Upper lobe of left lung (tissue), 6 donors: ENCODE measurements around the gene IL7R. TPM values are rescaled to one million over a fixed set of nuclear protein-coding genes. Genes with fewer than 3 reads are reported as not detected.

ENCODE experiments used
- ATAC-seq, 2 donors: fragments of 200-7000 bp; cut with Tn5 transposase; one replicate each; pipeline ENCODE4 v1.9.1; 2022; ENCODE audit warnings: mild to moderate bottlenecking in 2 of 2, moderate library complexity in 2 of 2; ENCODE audit not compliant: low FRiP score in 2 of 2
- DNase-seq, 2 donors: peaks; one replicate each; pipeline ENCODE4 v3.0.0-alpha.2; 2019 to 2020
- H3K27ac ChIP-seq, 4 donors: fragments of 200-600 bp; sonication (generic); one replicate each; pipeline ENCODE4 v1.5.1; 2016 to 2019
- H3K27me3 ChIP-seq, 4 donors: fragments of 200-600 bp; sonication (generic); one replicate each; pipeline ENCODE4 v1.5.1; 2017 to 2019
- H3K36me3 ChIP-seq, 4 donors: fragments of 200-600 bp; sonication (generic); one replicate each; pipeline ENCODE4 v1.5.1; 2016 to 2019
- H3K4me1 ChIP-seq, 4 donors: fragments of 200-600 bp; sonication (generic); one replicate each; pipeline ENCODE4 v1.5.1; 2018 to 2019
- H3K4me3 ChIP-seq, 4 donors: fragments of 200-600 bp; sonication (generic); one replicate each; pipeline ENCODE4 v1.5.1; 2017 to 2019; ENCODE audit warnings: mild to moderate bottlenecking in 2 of 4, moderate library complexity in 1 of 4
- H3K9me3 ChIP-seq, 4 donors: fragments of 200-600 bp; sonication (generic); one replicate each; pipeline ENCODE4 v1.5.1; 2018 to 2019
- EP300 ChIP-seq, 4 donors: sonication (generic); formaldehyde crosslinking; IDR thresholded peaks; one replicate each; pipeline ENCODE4 v1.5.1; 2017; ENCODE audit warnings: antibody characterized with exemption in 4 of 4, control low read depth in 2 of 4
- POLR2A ChIP-seq, 4 donors: fragments of 450-650 bp; IDR thresholded peaks; one replicate each; pipeline ENCODE4 v1.5.1; 2016 to 2017; ENCODE audit warnings: antibody characterized with exemption in 4 of 4, mild to moderate bottlenecking in 2 of 4
- POLR2AphosphoS5 ChIP-seq, 2 donors: sonication (generic); formaldehyde crosslinking; IDR thresholded peaks; one replicate each; pipeline ENCODE4 v1.5.1; 2017; ENCODE audit warnings: antibody characterized with exemption in 2 of 2
- WGBS, 2 donors: methylation state at CpG; one replicate each; pipeline ENCODE4 v1.1.5; 2017 to 2018; 5-methylcytosine and 5-hydroxymethylcytosine counted together
- total RNA-seq, 6 donors: library from RNA; depleted of rRNA in 4 of 6; stranded (reverse); fragments of >200 nt in 4 of 6; gene quantifications; one replicate each; pipeline versions ENCODE4 v1.1.0 to v1.2.1, GENCODE V29; 2016 to 2021
- TF ChIP-seq, protein P1 (sequence below), 6 experiments: fragments of 450-650 bp in 4 of 6; fragments of 200-600 bp in 2 of 6; sonication (generic) in 2 of 6; IDR thresholded peaks; one replicate each; pipeline ENCODE4 v1.5.1; 2016 to 2019; ENCODE audit warnings: antibody characterized with exemption in 6 of 6
- donor health status: DM: no; HTN: no; CAD: no; lungs with moderate emphysema.
- donor health status: DM: no; HTN: yes; CAD: no; lungs with severe emphysema.

Gene IL7R
- total RNA-seq, 6 donors from 2014 or later, result 86.8 to 139 (median 94.7) TPM

DNA sequence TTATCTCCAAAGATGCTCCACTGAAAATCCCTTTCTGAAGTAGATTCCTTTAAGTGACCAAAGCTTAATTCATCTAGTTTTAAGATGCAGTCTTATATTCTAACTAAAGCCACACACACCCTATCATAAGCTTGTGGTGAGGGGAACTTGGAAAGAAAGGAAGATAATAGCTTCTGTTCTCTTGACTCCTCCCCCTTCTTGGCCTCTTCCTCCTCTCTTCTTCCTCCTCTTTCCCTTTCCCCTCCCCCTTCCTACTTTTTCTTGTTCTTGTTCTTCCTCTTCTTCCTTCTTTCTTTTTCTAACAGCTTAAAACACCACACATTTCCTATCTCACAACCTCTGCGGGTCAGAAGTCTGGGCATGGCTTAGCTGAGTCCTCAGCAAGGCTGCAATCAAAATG lies 23.5 kb downstream of the IL7R start:
- WGBS, 2 donors, result 71 to 80% methylated on average over 1 of the region's 1 CpG
- no peak overlapping the region for H3K27ac ChIP-seq
- H3K9me3 ChIP-seq, result no peaks in the 10 kb centered on the region
- no peak for TF ChIP-seq POLR2A (IDR thresholded peaks at IDR 0.05)
- TF ChIP-seq EP300 (IDR thresholded peaks at IDR 0.05), result no peak
- no peak for TF ChIP-seq POLR2AphosphoS5 (IDR thresholded peaks at IDR 0.05)
- TF ChIP-seq, protein P1, sequence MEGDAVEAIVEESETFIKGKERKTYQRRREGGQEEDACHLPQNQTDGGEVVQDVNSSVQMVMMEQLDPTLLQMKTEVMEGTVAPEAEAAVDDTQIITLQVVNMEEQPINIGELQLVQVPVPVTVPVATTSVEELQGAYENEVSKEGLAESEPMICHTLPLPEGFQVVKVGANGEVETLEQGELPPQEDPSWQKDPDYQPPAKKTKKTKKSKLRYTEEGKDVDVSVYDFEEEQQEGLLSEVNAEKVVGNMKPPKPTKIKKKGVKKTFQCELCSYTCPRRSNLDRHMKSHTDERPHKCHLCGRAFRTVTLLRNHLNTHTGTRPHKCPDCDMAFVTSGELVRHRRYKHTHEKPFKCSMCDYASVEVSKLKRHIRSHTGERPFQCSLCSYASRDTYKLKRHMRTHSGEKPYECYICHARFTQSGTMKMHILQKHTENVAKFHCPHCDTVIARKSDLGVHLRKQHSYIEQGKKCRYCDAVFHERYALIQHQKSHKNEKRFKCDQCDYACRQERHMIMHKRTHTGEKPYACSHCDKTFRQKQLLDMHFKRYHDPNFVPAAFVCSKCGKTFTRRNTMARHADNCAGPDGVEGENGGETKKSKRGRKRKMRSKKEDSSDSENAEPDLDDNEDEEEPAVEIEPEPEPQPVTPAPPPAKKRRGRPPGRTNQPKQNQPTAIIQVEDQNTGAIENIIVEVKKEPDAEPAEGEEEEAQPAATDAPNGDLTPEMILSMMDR (IDR thresholded peaks at IDR 0.05), result no peak
- ATAC-seq (no peak), DNase-seq (no peak)
- H3K27me3 ChIP-seq, result no peaks in the 10 kb centered on the region
- no peak overlapping the region for H3K4me3 ChIP-seq
- H3K36me3 ChIP-seq, result peaks cover 0 to 24% (median 1%) of the 10 kb centered on the region in 4 donors
- H3K4me1 ChIP-seq, result peaks cover 0 to 10% (median 4%) of the 10 kb centered on the region in 4 donors

DNA sequence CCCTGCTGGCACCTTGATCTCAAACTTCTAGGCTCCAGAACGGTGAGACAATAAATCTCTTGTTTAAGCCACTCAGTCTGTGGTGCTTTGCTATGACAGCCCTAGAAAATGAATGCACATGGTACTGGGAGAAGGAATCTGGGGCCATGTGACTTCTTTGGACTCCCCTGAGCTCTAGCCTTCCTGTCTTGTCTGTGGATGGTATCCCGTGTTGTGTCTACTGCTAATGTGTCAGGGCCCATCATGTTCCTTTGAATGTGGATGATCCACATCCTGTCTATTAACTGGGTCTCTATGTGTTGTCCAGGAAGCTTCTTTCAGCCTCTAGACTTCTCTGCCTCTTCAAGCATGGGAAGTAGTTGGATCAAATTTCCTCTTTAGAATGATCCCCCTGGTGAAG lies 25.1 kb downstream of the IL7R start:
- Histone ChIP-seq H3K4me3 (no peak overlapping the region), H3K27me3 (no peaks in the 10 kb centered on the region), H3K4me1 (peaks cover 0 to 5% (median 2%) of the 10 kb centered on the region in 4 donors), H3K36me3 (peaks cover 0 to 8% (median 0%) of the 10 kb centered on the region in 4 donors), H3K9me3 (no peaks in the 10 kb centered on the region), H3K27ac (peak overlapping the region in 1 of 4 donors; percentile 35)
- no peak for DNase-seq
- no peak for ATAC-seq
- 38 to 71% methylated on average over 1 to 2 of the region's 2 CpGs for WGBS, 2 donors
- TF ChIP-seq POLR2AphosphoS5 (IDR thresholded peaks at IDR 0.05), result no peak
- no peak for TF ChIP-seq EP300 (IDR thresholded peaks at IDR 0.05)
- no peak for TF ChIP-seq POLR2A (IDR thresholded peaks at IDR 0.05)
- TF ChIP-seq, protein P1 (IDR thresholded peaks at IDR 0.05), result no peak

DNA sequence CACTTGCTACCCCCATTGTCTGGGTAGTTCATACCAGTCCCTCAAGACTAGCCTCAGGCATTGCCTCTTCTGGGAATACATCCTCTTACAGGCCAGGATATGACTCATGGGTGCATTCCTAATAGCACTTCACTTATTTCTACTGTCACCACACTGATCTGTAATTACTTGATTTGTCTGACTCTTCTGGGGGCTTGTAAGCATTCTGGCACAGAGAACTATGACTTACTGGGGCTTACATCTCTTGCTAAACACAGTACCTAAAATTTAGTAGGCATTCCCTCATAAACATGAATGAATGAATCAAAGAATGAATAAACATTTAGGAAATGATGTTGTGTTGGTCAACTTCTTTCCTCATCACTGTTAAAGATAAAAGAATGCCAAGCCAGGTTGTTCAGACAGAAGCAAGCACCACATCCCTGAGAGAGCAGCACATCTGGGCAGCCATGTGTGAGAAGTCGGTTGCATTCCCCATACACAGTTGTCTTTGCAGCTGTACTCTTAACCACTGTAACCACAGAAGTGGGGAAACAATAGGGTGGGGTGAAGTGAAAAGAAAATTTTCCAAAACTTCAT lies 27.6 kb downstream of the IL7R start:
- Histone ChIP-seq H3K9me3 (no peaks in the 10 kb centered on the region), H3K36me3 (no peaks in the 10 kb centered on the region), H3K4me1 (peaks cover 0 to 5% (median 2%) of the 10 kb centered on the region in 4 donors), H3K27me3 (no peaks in the 10 kb centered on the region), H3K27ac (no peak overlapping the region), H3K4me3 (no peak overlapping the region)
- TF ChIP-seq POLR2AphosphoS5 (IDR thresholded peaks at IDR 0.05), result no peak
- no peak for TF ChIP-seq POLR2A (IDR thresholded peaks at IDR 0.05)
- TF ChIP-seq, protein P1 (IDR thresholded peaks at IDR 0.05), result no peak
- no peak for TF ChIP-seq EP300 (IDR thresholded peaks at IDR 0.05)
- WGBS, 2 donors, result 73 to 75% methylated on average over 1 of the region's 1 CpG
- DNase-seq (no peak), ATAC-seq (peak; percentile 51 to 58)

- H3K27ac ChIP-seq, result no peak overlapping the region
- TF ChIP-seq POLR2AphosphoS5 (IDR thresholded peaks at IDR 0.05) (no peak), EP300 (IDR thresholded peaks at IDR 0.05) (no peak), POLR2A (IDR thresholded peaks at IDR 0.05) (no peak)
- TF ChIP-seq, protein P1 (IDR thresholded peaks at IDR 0.05), result no peak
Observed at GRCh38 chr5:35884773-35885172, 28.1 kb downstream of the IL7R start.

GRCh38 chr5:35886381-35886780 lies 29.7 kb downstream of the IL7R start:
- DNase-seq (no peak), ATAC-seq (no peak)
- H3K36me3 ChIP-seq, result no peaks in the 10 kb centered on the region
- H3K27me3 ChIP-seq, result no peaks in the 10 kb centered on the region
- no peak overlapping the region for H3K4me3 ChIP-seq
- no peak overlapping the region for H3K27ac ChIP-seq
- H3K4me1 ChIP-seq, result peaks cover 0 to 5% (median 2%) of the 10 kb centered on the region in 4 donors
- 79% methylated on average over 3 of the region's 3 CpGs for WGBS, 2 donors
- H3K9me3 ChIP-seq, result no peaks in the 10 kb centered on the region
- TF ChIP-seq POLR2AphosphoS5 (IDR thresholded peaks at IDR 0.05) (no peak), POLR2A (IDR thresholded peaks at IDR 0.05) (no peak), EP300 (IDR thresholded peaks at IDR 0.05) (no peak)
- TF ChIP-seq, protein P1 (IDR thresholded peaks at IDR 0.05), result no peak

More at GRCh38 chr5:35884773-35885172, 28.1 kb downstream of the IL7R start:
- Histone ChIP-seq H3K4me1 (peaks cover 0 to 5% (median 2%) of the 10 kb centered on the region in 4 donors), H3K4me3 (no peak overlapping the region), H3K27me3 (no peaks in the 10 kb centered on the region), H3K36me3 (no peaks in the 10 kb centered on the region), H3K9me3 (no peaks in the 10 kb centered on the region)
- DNase-seq (no peak), ATAC-seq (no peak)
